HEK293 (cell line): ENCODE results near the gene TMOD1.

Experiments used
- BCL11A ChIP-seq: fragments of 450-650 bp; formaldehyde crosslinking; IDR thresholded peaks from 2 replicates; pipeline ENCODE4 v1.5.1; 2016; ENCODE audit warnings: low read depth, missing biosample characterization, missing genetic modification characterization
- SETDB1 ChIP-seq: IDR thresholded peaks from one replicate; pipeline ENCODE4 v1.6.1; 2017; ENCODE audit warnings: mild to moderate bottlenecking, low read length, moderate library complexity, mixed read lengths; ENCODE audit not compliant: insufficient read length
- YY1 ChIP-seq: fragments of 450-650 bp; formaldehyde crosslinking; IDR thresholded peaks from 2 replicates; pipeline ENCODE4 v1.5.1; 2018; ENCODE audit warnings: missing biosample characterization, missing genetic modification characterization
- ZBTB7A ChIP-seq: fragments of 450-650 bp; formaldehyde crosslinking; IDR thresholded peaks from 2 replicates; pipeline ENCODE4 v1.5.1; 2016; ENCODE audit warnings: low read depth, missing biosample characterization, missing genetic modification characterization
- ZNF239 ChIP-seq: fragments of 450-650 bp; formaldehyde crosslinking; IDR thresholded peaks from 2 replicates; pipeline ENCODE4 v1.5.1; 2016; ENCODE audit warnings: missing biosample characterization, missing genetic modification characterization
- ZNF274 ChIP-seq, 2 experiments: fragments of 200-500 bp in 1 of 2; fragments of 450-650 bp in 1 of 2; sonication (Bioruptor generic) in 1 of 2; formaldehyde crosslinking in 1 of 2; IDR thresholded peaks; 2 replicates each; pipeline versions ENCODE4 v1.5.1 to v1.6.1; 2014 to 2016; ENCODE audit warnings: borderline replicate concordance in 1 of 2, inconsistent platforms in 1 of 2, low read length in 1 of 2, missing biosample characterization in 1 of 2, missing genetic modification characterization in 1 of 2
- ZNF707 ChIP-seq: fragments of 450-650 bp; formaldehyde crosslinking; IDR thresholded peaks from 2 replicates; pipeline ENCODE4 v1.5.1; 2016; ENCODE audit warnings: missing biosample characterization, missing genetic modification characterization
- ZNF747 ChIP-seq: fragments of 450-650 bp; formaldehyde crosslinking; IDR thresholded peaks from 2 replicates; pipeline ENCODE4 v1.5.1; 2016; ENCODE audit warnings: missing biosample characterization, missing genetic modification characterization
- ZNF768 ChIP-seq: fragments of 450-650 bp; formaldehyde crosslinking; IDR thresholded peaks from 2 replicates; pipeline ENCODE4 v1.5.1; 2018; ENCODE audit warnings: missing biosample characterization, mild to moderate bottlenecking, missing genetic modification characterization
- TF ChIP-seq, protein P1 (sequence below): fragments of 450-650 bp; formaldehyde crosslinking; IDR thresholded peaks from 2 replicates; pipeline ENCODE4 v1.5.1; 2016; ENCODE audit warnings: missing biosample characterization, missing genetic modification characterization
- TF ChIP-seq, protein P2 (sequence below): fragments of 450-650 bp; formaldehyde crosslinking; IDR thresholded peaks from 2 replicates; pipeline ENCODE4 v1.5.1; 2016; ENCODE audit warnings: missing biosample characterization, missing genetic modification characterization
- TF ChIP-seq, protein P3 (sequence below): fragments of 450-650 bp; formaldehyde crosslinking; IDR thresholded peaks from 2 replicates; pipeline ENCODE4 v1.5.1; 2016; ENCODE audit warnings: missing biosample characterization, missing genetic modification characterization

DNA sequence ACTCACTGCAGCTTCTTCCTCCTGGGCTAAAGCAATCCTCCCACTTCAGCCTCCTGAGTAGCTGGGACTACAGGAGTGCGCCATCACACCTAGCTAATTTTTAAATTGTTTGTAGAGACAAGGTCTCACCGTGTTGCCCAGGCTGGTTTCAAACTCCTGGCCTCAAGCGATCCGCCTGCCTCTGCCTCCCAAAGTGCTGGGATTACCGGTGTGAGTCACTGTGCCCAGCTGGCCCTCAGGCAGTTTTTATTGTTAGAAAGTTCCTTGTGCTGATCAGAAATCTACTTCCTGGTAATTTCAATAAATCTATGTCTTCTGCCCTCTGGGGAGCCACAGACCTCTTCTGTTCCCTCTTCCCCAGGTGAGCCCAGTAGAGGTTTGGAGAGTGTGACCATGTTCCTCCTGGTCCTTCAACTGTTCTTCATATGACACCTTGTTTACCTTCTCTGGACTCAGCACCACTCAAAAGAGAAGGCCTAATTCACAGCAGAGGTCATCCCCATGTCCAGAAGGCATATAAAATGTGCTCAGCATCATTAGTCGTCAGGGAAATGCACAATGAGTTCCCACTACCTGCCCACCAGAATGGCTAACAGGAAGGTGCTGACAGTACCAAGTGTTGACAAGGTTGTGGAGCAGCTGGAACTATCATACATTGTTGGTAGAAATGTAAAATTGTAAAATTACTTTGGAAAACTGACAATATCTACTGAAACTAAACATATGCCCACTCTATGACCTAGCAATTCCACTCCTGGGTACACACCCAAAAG is 10.4 kb downstream of the TMOD1 start:
- TF ChIP-seq ZNF274 (IDR thresholded peaks at IDR 0.05; ENCODE audit: low read length), result no peak
- TF ChIP-seq ZNF274 (tag by site-specific recombination; IDR thresholded peaks at IDR 0.05; ENCODE audit: borderline replicate concordance), result no peak
- TF ChIP-seq, protein P1, sequence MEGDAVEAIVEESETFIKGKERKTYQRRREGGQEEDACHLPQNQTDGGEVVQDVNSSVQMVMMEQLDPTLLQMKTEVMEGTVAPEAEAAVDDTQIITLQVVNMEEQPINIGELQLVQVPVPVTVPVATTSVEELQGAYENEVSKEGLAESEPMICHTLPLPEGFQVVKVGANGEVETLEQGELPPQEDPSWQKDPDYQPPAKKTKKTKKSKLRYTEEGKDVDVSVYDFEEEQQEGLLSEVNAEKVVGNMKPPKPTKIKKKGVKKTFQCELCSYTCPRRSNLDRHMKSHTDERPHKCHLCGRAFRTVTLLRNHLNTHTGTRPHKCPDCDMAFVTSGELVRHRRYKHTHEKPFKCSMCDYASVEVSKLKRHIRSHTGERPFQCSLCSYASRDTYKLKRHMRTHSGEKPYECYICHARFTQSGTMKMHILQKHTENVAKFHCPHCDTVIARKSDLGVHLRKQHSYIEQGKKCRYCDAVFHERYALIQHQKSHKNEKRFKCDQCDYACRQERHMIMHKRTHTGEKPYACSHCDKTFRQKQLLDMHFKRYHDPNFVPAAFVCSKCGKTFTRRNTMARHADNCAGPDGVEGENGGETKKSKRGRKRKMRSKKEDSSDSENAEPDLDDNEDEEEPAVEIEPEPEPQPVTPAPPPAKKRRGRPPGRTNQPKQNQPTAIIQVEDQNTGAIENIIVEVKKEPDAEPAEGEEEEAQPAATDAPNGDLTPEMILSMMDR (tag by site-specific recombination), result no peak
- TF ChIP-seq BCL11A, result no peak
- TF ChIP-seq, protein P2, sequence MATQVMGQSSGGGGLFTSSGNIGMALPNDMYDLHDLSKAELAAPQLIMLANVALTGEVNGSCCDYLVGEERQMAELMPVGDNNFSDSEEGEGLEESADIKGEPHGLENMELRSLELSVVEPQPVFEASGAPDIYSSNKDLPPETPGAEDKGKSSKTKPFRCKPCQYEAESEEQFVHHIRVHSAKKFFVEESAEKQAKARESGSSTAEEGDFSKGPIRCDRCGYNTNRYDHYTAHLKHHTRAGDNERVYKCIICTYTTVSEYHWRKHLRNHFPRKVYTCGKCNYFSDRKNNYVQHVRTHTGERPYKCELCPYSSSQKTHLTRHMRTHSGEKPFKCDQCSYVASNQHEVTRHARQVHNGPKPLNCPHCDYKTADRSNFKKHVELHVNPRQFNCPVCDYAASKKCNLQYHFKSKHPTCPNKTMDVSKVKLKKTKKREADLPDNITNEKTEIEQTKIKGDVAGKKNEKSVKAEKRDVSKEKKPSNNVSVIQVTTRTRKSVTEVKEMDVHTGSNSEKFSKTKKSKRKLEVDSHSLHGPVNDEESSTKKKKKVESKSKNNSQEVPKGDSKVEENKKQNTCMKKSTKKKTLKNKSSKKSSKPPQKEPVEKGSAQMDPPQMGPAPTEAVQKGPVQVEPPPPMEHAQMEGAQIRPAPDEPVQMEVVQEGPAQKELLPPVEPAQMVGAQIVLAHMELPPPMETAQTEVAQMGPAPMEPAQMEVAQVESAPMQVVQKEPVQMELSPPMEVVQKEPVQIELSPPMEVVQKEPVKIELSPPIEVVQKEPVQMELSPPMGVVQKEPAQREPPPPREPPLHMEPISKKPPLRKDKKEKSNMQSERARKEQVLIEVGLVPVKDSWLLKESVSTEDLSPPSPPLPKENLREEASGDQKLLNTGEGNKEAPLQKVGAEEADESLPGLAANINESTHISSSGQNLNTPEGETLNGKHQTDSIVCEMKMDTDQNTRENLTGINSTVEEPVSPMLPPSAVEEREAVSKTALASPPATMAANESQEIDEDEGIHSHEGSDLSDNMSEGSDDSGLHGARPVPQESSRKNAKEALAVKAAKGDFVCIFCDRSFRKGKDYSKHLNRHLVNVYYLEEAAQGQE, result no peak
- TF ChIP-seq ZNF707 (tag by site-specific recombination), result no peak
- no peak for TF ChIP-seq ZNF239 (tag by site-specific recombination)
- TF ChIP-seq, protein P3, sequence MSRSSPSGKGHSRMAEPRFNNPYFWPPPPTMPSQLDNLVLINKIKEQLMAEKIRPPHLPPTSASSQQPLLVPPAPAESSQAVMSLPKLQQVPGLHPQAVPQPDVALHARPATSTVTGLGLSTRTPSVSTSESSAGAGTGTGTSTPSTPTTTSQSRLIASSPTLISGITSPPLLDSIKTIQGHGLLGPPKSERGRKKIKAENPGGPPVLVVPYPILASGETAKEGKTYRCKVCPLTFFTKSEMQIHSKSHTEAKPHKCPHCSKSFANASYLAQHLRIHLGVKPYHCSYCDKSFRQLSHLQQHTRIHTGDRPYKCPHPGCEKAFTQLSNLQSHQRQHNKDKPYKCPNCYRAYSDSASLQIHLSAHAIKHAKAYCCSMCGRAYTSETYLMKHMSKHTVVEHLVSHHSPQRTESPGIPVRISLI (tag by site-specific recombination), result no peak
- TF ChIP-seq SETDB1, result no peak
- TF ChIP-seq ZBTB7A, result no peak
- no peak for TF ChIP-seq ZNF768 (tag by site-specific recombination)
- no peak for TF ChIP-seq YY1 (tag by site-specific recombination)
- TF ChIP-seq ZNF747, result no peak
